ENCODE results near the gene GPC2.
A peak's percentile ranks its signal among the peaks of the same experiment; 100 is the strongest.
"Not testable (repeated sequence)": the region's sequence is repeated elsewhere in the genome, so short reads cannot be mapped to it uniquely, and the experiment has no call there.

The GPC2 gene

GRCh38 chr7:100177045-100178001 lies at the start of gene GPC2, which contains the start of gene STAG3:
Gene GPC2 (minus strand): TSS chr7:100177381. CDS start chr7:100177199, 182 bp downstream.
Gene STAG3 (plus strand): TSS chr7:100177918. CDS start chr7:100180557, 2,639 bp downstream.
- peak; percentile 94 to 96 for DNase-seq

- not testable (repeated sequence) for DNase-seq
Observed at GRCh38 chr7:100224891-100225290, 47.7 kb upstream of the GPC2 start.

- DNase-seq = not testable (repeated sequence)
Observed at GRCh38 chr7:100223376-100223927, 46.3 kb upstream of the GPC2 start.

- no peak for DNase-seq
Observed at GRCh38 chr7:100222445-100223132, 45.4 kb upstream of the GPC2 start.

- no peak for DNase-seq
Observed at GRCh38 chr7:100221767-100222444, 44.7 kb upstream of the GPC2 start.

- no peak for DNase-seq
Observed at GRCh38 chr7:100221231-100221718, 44.1 kb upstream of the GPC2 start.

GRCh38 chr7:100220586-100221230 lies 43.5 kb upstream of the GPC2 start:
- no peak for DNase-seq

- DNase-seq = not testable (repeated sequence)
Observed at GRCh38 chr7:100219801-100220585, 42.8 kb upstream of the GPC2 start, which contains the start of gene PVRIG. Gene PVRIG (plus strand): TSS chr7:100219949. CDS start chr7:100219971, 22 bp downstream.

GRCh38 chr7:100219271-100219737 lies 42.1 kb upstream of the GPC2 start:
- no peak for DNase-seq

- not testable (repeated sequence) for DNase-seq
Observed at GRCh38 chr7:100217934-100218333, 40.8 kb upstream of the GPC2 start.

- no peak for DNase-seq
Observed at GRCh38 chr7:100215895-100216294, 38.7 kb upstream of the GPC2 start.

GRCh38 chr7:100214356-100214755 lies 37.2 kb upstream of the GPC2 start:
- not testable (repeated sequence) for DNase-seq

GRCh38 chr7:100213672-100214071 lies 36.5 kb upstream of the GPC2 start:
- no peak for DNase-seq

GRCh38 chr7:100212631-100213286 lies 35.6 kb upstream of the GPC2 start:
- DNase-seq = no peak

GRCh38 chr7:100211342-100211780 lies 34.2 kb upstream of the GPC2 start:
- no peak for DNase-seq

- no peak for DNase-seq
Observed at GRCh38 chr7:100210805-100211204, 33.6 kb upstream of the GPC2 start.

- no peak for DNase-seq
Observed at GRCh38 chr7:100209493-100209892, 32.3 kb upstream of the GPC2 start.

GRCh38 chr7:100208911-100209408 lies 31.8 kb upstream of the GPC2 start:
- DNase-seq = no peak

- no peak for DNase-seq
Observed at GRCh38 chr7:100204454-100204853, 27.3 kb upstream of the GPC2 start.

- DNase-seq = no peak
Observed at GRCh38 chr7:100200693-100201092, 23.5 kb upstream of the GPC2 start.

Data from Kasumi-1 (cell line).